ENCODE measurements around the gene MAPRE3.
A peak's percentile ranks its signal among the peaks of the same experiment; 100 is the strongest.
"Not testable (repeated sequence)": the region's sequence is repeated elsewhere in the genome, so short reads cannot be mapped to it uniquely, and the experiment has no call there.

The MAPRE3 gene

DNA sequence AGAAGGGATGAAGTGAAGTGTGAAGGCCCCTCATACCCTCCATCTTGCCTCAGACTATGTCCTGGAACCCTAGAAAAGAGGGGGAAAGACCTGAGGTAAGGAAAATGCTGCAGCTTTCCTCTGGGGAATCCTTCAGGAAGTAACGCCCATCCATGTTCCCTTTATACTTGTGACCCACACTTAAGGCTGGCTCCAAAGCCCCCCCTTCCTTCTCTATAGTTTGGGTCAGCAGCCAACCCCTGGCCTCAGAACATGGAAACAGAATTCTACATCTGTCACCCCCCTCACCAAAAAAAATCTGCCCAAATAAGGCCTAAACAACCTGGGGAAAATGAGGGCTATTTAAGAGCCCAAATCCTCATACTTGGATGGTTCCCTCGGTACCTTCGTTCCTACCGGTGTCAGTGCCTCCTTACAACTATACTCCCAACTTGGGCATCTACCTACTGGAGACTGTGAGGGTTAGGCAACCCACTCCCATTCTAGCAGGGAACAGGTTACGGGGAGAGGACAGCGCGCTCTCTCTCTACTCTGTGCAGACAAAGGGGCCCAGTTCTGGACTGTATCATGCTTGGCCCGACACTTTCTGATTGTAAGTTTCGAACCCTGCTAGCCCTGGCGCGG lies 100.3 kb downstream of the MAPRE3 start:
- DNase-seq (ENCODE audit: low read depth) = no peak

DNA sequence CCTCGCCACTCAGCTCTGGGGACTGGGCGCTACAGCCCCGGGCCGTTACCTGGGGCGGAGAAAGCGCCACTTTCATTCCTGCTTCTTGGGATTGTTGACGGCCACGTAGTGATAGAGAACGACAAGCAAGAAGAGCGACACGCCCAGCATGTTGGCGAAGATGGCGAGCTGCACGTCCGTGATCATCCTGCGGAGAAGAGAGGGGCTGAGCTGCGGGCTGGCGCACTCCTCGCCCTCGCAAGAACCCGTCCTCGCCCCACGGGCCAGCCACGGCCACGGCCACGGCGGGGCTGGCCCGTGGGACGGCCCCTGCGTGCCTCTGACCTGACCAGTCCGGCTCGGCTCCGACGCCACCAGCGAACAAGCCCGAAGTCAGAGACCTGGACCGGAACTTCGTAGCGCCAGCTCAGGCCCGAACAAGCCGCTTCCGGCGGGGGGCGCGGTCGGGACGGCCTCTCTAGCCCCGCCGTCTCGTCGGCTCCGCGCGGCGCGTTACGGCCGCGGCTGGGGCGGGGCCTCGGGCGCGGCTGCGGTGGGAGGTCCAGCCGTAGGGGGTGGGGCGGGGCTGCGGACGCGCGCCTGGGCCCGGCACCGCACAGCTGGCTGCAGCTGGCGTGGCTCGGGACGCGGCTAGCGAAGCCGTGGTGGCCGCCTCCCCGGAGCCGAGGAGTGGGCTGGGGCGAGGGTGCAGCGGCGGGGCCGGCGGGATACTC lies 101.0 kb downstream of the MAPRE3 start, which contains the start of gene OST4:
Gene OST4, minus strand, starts transcription at position 378 of the 713 bp plus-strand sequence.
- peak; percentile 91 for DNase-seq (ENCODE audit: low read depth)

DNA sequence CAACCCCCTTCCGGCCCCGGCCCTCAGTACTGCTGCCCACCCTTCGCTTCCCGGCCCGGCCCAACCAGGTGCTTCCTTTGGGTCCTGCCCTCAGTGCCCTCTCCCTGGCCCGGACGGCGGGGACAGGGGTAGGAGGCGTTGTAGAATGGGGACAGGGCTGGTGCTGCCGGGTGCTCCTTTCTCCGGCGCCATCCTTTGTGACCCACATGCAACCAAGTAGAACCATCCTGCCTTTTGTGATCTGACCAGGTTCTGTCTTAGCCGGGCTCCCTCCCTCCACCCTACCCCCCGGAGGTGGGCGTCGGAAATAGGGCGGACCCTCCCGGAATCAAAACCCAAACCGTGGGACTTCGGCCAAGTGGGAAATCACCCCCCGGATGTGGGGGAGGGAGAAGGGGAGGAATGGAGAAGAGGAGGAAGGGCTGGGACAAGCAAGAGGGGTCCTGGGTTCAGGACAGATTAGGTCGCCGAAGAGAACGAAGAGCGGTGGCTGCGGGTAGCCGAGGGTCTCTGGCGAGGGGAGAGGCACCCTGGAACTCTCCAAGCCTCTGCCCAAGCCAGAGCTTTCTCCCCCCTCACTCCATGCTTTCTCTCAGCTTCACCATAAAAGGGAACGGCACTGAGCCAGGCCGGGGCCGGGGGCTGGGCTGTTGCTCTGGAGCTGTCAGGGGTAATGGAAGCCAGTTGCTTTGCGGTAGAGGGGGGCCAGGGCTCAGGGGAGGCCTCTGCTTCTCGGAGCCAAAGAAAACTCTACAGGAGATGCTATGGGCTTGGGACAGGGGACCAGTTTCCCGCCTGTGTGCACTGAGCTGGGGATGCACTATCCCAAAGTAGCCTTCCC lies 101.8 kb downstream of the MAPRE3 start:
- DNase-seq (ENCODE audit: low read depth) = peak; percentile 65

DNA sequence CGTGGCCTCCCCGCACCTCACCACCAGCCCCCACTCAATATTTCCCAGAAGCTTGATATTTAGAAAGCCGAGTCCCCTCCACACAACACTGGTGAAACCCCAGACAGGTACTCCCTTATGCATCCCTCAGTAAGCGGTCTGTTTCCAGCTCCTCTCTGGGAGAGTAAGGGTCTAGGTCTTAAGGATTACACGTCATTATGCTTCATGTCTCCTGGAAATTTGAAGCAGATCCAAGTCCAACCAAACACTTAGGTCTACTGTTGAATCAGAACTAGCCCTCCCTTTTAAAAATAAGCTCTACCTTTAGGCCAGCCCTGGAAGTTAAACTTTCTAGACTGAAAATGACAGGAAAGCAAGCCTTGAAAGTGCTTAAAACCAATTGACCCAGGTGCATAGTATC lies 102.5 kb downstream of the MAPRE3 start:
- peak; percentile 21 for DNase-seq (ENCODE audit: low read depth)

DNA sequence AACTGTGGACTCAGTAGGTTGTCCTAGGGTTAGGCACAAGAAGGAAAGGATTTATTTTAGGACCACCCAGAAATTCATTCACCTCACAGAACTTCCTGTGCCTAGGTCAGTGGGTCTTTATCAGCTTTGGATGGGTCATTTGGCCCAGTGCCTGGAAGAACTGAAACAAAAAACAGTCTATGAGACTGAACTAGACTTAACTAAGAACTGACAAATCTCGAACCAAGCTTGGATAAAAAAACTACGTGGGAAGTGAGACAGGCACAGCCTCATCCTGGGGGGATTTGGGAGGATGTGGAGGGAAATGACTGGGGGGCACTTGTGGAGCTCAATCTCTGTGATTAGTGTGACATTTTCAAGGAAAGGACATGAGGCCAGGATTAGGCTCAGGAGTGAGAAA lies 103.3 kb downstream of the MAPRE3 start:
- no peak for DNase-seq (ENCODE audit: low read depth)

DNA sequence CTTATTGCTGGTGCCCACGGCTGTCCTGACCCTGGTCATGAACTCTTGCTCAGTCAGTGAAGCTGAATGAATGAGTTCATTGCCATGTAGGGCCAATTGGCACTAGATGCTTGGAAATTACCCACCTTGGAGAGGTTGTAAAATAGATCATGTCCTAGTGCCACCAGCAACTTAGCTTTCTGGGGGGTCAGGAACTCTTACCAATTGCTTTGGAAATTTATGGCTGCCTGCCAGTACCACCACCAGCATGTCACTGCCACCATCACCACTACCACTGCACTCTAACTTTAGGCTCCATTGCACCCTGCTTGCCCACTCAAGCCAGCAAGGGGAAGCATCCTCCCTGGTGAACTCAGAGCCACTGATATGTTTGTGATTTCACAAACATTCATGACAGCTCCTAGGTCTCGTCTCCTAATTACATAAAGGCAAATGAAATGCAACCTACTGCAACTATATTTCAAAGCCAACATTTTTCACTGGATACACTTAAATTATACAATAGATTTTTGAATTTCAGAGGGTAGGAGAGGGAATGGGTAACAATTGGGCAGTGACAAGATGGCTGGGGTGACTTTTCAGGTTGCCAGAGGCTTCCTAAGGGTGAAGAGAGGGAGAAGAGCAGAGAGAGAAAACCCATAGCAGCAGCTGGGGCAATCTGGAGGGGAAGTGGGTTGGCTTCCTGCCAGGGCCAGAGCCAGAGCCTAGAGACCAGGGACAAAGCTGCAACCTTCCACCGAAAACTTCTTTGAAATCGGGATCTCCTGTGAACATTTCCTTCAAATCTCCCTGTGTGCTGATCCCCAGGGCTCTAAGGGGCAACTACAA lies 104.5 kb downstream of the MAPRE3 start:
- no peak for DNase-seq (ENCODE audit: low read depth)

DNA sequence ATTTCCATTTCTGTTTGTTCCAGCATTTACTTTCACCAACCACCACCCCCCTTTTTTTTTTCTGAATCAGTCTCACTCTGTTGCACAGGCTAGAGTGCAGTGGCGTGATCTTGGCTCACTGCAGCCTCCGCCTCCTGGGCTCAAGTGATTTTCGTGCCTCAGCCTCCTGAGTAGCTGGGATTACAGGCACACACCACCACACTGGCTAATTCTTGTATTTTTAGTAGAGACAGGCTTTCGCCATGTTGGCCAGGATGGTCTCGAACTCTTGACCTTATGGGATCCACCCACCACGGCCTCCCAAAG lies 105.1 kb downstream of the MAPRE3 start:
- DNase-seq (ENCODE audit: low read depth) = not testable (repeated sequence)

DNA sequence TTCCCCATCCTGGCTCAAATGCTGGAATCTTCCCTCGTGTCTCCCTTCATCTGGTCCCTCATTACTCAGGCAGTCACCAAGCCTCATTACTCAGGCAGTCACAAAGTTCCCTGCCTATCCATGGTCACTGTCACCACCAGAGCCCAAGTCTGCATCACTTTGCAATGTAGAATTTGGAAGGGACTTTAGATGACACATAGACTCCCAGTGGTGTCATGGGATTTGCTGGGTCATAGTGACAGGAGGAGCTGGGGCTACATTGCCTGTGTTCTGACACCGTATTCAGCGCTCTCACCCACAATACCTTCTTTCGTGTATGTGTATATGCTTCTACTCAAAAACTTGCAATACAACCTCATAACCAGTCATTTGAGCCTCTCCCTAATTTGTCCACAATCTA lies 105.9 kb downstream of the MAPRE3 start:
- DNase-seq (ENCODE audit: low read depth) = no peak

All from amniotic epithelial cell (primary cell).